ENCODE data around the gene CCDC78. TPM values are rescaled to one million over a fixed set of nuclear protein-coding genes. Genes with fewer than 3 reads are reported as not detected.

The CCDC78 gene
- total and polyA plus RNA-seq, 2 of the 13 experiments (the other 11 are each of a cell fraction or from before 2014, with no cell fraction given): 0.53 to 1.5 TPM

- no peak for TF ChIP-seq ZBTB2 (CRISPR knock-in tag; IDR thresholded peaks at IDR 0.05; ENCODE audit: low read depth)
- no peak for TF ChIP-seq KLF15 (CRISPR knock-in tag; IDR thresholded peaks at IDR 0.05; ENCODE audit: borderline replicate concordance)
- TF ChIP-seq PITX1 (CRISPR knock-in tag; IDR thresholded peaks at IDR 0.05): 0 out of 2 replicates have a peak, but pooled peaks have one; percentile 47
- no peak for TF ChIP-seq ZNF263 (CRISPR knock-in tag; IDR thresholded peaks at IDR 0.05)
- TF ChIP-seq ZNF549 (CRISPR knock-in tag; IDR thresholded peaks at IDR 0.05): no peak
- TF ChIP-seq SOX6 (IDR thresholded peaks at IDR 0.05): no peak
- TF ChIP-seq SOX6 (CRISPR knock-in tag; IDR thresholded peaks at IDR 0.05): 0 out of 2 replicates have a peak, but pooled peaks have one; percentile 20
- TF ChIP-seq PHF5A (CRISPR knock-in tag; IDR thresholded peaks at IDR 0.05; ENCODE audit: low read depth, unreplicated experiment): no peak
- no peak for TF ChIP-seq IRX3 (CRISPR knock-in tag; IDR thresholded peaks at IDR 0.05; ENCODE audit: borderline replicate concordance, low read depth)
- TF ChIP-seq TEAD3 (CRISPR knock-in tag; optimal IDR thresholded peaks at IDR 0.05; ENCODE audit: borderline replicate concordance): no peak
- no peak for TF ChIP-seq ZKSCAN1 (IDR thresholded peaks at IDR 0.05; ENCODE audit: low read length)
- TF ChIP-seq ZNF770 (CRISPR knock-in tag; IDR thresholded peaks at IDR 0.05): no peak
- TF ChIP-seq PCBP1 (IDR thresholded peaks at IDR 0.05; ENCODE audit: borderline replicate concordance, low read depth, low read length): peak; percentile 16; the same call in 1 of the 2 replicates
- TF ChIP-seq ZNF644 (CRISPR knock-in tag; IDR thresholded peaks at IDR 0.05; ENCODE audit: low read depth): no peak
- TF ChIP-seq IKZF1 (IDR thresholded peaks at IDR 0.05): no peak
- no peak for TF ChIP-seq PLSCR1 (CRISPR knock-in tag; IDR thresholded peaks at IDR 0.05; ENCODE audit: borderline replicate concordance)
- no peak for TF ChIP-seq MAFK (conservative IDR thresholded peaks at IDR 0.05 in 1 of 2, IDR thresholded peaks at IDR 0.05 in 1 of 2; ENCODE audit: low read length in 2 of 2)
- 0 out of 2 replicates have a peak, but pooled peaks have one; percentile 45 for TF ChIP-seq ZNF709 (CRISPR knock-in tag; IDR thresholded peaks at IDR 0.05)
- TF ChIP-seq ZNF234 (CRISPR knock-in tag; conservative IDR thresholded peaks at IDR 0.05): no peak
- peak; percentile 62 for TF ChIP-seq PAXIP1 (CRISPR knock-in tag; conservative IDR thresholded peaks at IDR 0.05)
- TF ChIP-seq NR2F2 (IDR thresholded peaks at IDR 0.05; ENCODE audit: borderline replicate concordance, low read depth): no peak
- TF ChIP-seq ZBTB7B (CRISPR knock-in tag; IDR thresholded peaks at IDR 0.05): peak; percentile 37
- no peak for TF ChIP-seq POGZ (CRISPR knock-in tag; IDR thresholded peaks at IDR 0.05)
These were observed 34.5 kb upstream of the CCDC78 start, which contains the start of gene MSLN (continued) for GRCh38 chr16:760545-761343.
